Measurements from ENCODE around the gene KRTAP2-2.

Gene KRTAP2-2

DNA sequence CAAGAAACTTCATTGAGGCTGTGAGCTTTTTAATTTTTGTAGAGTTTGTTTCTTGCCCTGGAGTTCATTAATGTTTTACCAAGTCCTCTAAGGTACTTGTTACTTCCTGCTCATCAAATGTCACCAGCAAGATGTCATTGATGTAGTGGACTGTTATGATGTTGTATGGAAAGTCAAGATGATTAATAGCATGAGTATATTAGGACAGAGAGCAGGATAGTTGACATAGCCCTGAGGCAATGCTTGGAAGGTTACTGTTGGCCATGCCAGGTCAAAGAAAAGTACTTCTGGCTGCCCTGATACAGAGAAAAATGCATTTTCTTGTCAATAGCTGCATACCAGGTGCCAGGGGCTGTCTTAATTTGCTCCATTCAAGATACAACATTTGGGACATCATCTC, 34.7 kb downstream of the KRTAP2-2 start:
- DNase-seq, result no peak

DNA sequence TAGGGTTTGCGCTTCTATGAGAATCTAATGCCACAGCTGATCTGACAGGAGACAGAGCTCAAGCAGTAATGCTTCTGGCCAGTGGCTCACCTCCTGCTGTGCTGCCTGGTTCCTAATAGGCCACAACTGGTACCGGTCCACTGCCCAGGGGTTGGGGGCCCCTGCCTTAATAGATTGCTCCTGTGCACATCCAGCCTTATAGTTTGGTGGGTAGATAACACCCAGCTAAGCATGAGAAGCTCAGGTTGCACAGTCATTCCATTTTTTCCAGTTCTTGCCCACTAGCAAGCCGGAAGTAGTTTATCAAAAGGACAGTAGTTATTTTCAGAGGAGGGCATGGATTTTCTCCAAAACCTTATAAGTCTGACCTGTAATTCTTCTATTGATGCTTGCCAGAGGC, 35.6 kb downstream of the KRTAP2-2 start:
- no peak for DNase-seq

DNA sequence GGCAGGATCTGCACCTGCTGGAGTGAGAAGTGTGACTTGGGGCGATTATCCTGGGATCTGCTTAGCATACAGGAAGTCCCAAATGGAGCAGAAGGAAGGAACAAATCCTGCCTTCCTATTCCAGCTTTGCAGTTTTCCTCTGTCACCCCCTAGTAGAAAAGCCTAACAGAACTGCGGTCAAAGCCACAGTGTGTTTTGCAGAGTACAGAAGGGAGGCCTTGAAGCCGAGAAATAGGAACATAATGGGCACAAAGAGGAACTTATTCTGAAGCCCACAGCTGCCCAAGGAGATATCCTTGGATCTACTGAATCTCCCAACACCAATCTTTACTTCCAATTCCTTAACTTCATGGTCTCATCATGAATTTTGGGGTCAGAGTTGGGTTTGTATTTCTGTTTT, 36.5 kb downstream of the KRTAP2-2 start:
- DNase-seq, result no peak

DNA sequence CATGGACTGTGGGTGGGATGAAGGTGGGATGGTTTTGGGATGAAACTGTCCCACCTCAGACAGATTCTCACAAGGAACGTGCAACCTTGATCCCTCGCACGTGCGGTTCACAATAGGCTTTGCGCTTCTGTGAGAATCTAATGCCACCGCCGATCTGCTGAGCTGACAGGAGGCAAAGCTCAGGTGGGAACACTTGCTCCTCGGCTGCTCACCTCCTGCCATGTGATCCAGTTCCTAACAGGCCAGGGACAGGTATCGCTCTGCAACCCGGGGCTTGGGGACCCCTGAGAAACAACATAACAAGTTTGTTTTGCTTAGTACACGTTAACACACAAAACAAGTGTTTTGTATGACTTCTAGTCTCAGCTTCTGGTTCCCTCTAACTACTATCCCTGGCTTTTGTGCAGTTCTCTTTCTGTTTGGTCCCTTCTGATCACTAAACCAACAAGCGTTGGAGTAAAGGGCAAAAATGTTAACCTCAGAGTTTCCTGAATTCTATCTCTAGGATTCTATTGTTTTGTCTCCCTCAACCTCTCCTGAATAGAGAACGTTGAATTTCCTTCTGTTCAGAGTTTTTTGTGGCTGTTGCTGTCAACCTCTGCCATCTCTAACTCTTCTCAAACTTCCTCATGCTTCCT, 38.3 kb downstream of the KRTAP2-2 start:
- DNase-seq, result no peak

DNA sequence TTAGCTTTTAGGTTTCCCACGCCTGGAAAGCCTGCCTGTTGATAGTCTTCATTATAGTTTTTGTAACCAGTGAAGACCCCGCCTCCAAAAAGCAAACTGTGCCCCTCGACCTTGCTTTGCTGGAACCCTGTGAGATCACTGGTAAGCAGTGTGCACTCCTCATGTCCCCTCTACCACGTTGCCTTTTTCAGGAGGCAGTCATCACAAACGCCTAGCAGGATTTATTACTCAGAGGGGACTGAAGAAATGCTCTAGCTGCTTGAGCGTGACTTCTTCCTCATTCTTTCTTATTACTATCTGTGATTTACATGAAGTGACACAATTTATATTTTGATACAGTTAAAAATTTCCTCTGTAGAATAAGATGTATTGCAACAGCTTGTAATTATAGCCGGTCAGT, 39.6 kb downstream of the KRTAP2-2 start:
- DNase-seq, result no peak

DNA sequence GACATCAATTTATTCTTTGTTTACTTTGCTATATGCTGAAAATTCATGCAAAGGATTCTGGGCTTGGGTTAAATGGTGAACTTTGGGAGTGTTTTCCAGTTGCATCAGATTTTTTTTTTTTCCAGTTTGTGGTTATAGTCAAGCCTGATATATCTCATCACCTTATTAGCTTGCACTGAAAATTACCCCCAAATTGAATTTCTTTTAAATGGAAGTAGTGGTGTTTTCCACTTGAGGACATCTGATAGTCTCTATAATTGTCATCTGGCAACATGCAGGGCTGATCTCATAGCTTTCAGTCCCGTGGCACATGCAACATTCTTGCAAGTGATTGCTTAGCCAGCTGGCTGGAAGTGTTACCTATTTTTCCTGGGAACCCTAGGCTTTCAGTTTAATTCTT, 41.4 kb downstream of the KRTAP2-2 start:
- DNase-seq, result no peak

DNA sequence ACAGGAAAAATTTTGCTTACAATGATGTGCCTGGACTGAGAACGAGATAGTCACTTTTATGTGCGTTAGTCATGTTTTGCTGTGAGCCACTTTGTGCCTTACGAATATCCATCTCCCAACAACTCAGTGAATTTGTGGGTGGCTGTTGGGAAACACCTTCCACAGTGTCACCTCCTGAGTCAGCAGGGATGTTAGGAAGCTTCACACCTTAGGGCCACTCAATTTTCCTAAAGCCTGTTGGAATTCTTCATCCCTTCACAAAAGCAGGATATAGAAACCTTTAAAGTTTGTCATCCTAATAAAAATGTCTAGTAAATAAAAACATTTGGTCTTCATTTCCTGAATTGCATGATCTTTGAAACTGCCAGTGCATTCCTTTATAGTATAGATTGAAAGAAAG, 41.8 kb downstream of the KRTAP2-2 start:
- DNase-seq, result no peak

DNA sequence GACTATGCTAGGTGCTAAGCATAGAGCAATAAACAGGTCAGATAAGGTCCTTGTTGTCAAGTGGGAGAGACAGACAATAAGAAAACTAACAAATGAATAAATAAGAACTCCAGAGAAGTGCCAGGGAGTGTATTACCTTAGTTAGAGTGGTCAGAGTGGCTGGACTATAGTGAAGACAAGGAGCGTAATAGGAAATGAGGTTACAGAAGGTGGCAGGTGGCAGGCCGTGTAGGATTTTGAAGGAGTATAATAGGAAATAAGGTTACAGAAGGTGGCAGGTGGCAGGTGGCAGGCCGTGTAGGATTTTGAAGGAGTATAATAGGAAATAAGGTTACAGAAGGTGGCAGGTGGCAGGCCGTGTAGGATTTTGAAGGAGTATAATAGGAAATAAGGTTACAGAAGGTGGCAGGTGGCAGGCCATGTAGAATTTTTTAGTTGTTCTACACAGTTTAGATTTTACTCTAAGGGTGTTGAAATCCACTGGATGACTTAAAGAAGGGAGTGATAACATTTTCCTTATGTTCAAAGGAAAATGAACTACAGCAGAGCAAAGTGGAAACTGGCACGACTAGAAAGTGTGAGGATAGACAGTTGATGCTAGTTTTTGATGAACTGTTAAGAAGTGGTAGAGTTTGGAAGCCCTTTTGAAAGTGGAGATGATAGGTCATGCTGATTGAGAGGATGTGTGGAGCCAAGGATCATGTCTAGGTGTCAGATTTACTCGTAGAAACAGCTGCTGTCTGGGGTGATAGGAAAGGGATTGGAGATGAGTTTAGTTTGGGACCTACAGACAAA, 42.5 kb downstream of the KRTAP2-2 start:
- no peak for DNase-seq

DNA sequence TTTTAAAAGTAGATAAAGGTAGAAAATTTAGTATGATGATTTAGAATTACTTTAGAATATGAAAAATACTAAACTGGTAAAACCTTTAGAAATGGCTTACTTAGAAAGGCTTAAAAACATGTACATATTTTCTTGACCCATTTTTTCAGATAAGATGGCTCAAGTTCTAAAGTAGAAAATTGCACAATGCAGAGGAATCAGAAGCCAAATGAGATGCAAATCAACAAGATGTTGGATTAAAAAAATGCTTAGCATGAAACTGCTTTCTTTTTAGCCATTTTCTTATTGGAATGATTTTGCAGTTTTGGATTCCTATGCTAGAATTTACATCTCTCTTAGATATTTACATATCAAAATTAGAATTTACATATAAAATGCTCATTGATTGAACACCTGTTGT, 44.6 kb downstream of the KRTAP2-2 start:
- no peak for DNase-seq

DNA sequence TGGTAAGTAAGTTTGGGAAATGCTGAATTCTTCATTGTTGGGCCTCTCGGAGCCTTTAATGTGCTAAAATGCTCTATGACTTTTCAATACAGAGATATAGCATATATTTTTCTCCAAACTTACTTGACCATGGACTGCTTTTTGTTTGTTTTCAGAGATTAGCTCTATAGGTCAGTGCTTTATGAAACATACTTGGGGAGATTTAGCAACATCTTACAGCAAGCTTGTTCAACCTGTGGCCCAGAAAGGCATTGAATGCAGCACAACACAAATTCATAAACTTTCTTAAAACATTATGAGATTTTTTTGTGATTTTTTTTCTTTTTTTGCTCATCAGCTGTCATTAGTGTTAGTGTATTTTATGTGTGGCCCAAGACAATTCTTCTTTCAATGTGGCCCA, 45.1 kb downstream of the KRTAP2-2 start:
- DNase-seq, result no peak

DNA sequence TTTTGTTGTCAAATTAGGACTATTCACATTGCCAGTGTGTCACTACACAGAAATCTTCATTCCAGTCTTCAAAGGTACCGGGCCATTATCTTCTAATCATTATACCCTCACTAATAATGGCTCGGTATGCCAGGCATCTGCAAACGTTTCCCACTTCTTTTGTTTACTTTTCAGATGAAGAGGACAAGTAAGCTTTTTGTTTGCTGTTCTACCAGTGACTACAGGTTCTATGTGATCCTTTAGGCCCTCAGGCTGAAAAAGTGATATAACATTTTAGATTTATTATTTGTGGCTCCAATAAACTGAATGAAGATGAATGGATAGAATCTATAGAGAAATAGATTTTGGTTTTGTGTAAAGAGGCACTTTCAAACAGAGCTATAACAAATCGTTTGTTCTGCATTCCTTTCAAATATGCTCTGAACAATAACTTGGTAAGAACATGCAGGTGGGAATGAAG, 45.7 kb downstream of the KRTAP2-2 start:
- DNase-seq, result no peak

DNA sequence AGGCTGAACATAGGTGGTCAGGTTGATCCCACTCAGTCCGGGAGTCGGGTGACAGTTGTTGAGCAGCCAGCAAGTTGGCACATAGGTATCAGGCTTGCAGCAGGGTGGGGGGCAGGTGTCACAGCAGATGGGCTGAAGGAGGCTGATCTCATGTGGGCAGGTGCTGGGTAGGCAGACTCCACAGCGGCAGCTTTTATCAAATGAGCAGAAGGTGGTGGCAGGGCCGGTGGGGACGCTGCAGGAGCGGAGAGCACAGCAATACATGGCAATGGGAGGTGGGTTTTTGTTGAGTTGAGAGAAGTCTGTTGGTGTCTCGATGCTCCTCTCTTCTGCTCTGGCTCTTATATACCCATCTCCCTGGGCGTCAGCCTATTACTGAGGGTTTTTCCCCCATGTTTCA, 46.2 kb downstream of the KRTAP2-2 start, which contains the start of gene KRTAP3-1:
Gene KRTAP3-1, minus strand, starts transcription at position 318 of the 400 bp plus-strand sequence. Its CDS starts 54 bp downstream, at position 264.
- DNase-seq, result no peak

Data from activated CD4-positive, alpha-beta T cell treated with anti-CD3 and anti-CD28 coated beads, Interleukin-2, amount 50 U/mL, for 4 hours (primary cell).